Neural cell (in vitro differentiated cells): ENCODE results near the gene OSBP2. TPM values are rescaled to one million over a fixed set of nuclear protein-coding genes. Genes with fewer than 3 reads are reported as not detected.

Source experiments
- H2AFZ ChIP-seq: fragments of 200-600, 300-800 bp; sonication (generic), shearing (Covaris generic); 2 replicates; pipeline ENCODE4 v1.6.0; 2014; ENCODE audit warnings: low read depth, mild to moderate bottlenecking, antibody characterized with exemption, low read length, moderate library complexity
- H3F3A ChIP-seq: fragments of 200-600 bp; shearing (Covaris generic); 2 replicates; pipeline ENCODE4 v1.6.1; 2016; ENCODE audit warnings: mild to moderate bottlenecking, moderate library complexity, mixed read lengths, antibody characterized with exemption, low read length; ENCODE audit not compliant: insufficient read depth, poor library complexity, severe bottlenecking
- H3K27ac ChIP-seq: fragments of 200-600, 300-800 bp; sonication (generic), shearing (Covaris generic); 2 replicates; pipeline ENCODE4 v1.5.1; 2014; ENCODE audit warnings: mild to moderate bottlenecking, low read length, moderate library complexity
- H3K27me3 ChIP-seq: fragments of 300-800, 200-600 bp; sonication (generic), shearing (Covaris generic); 2 replicates; pipeline ENCODE4 v1.6.0; 2014; ENCODE audit warnings: mild to moderate bottlenecking, low read depth, low read length, moderate library complexity; ENCODE audit not compliant: insufficient read depth
- H3K36me3 ChIP-seq: fragments of 300-800, 200-600 bp; sonication (generic), shearing (Covaris generic); 2 replicates; pipeline ENCODE4 v1.5.1; 2014; ENCODE audit warnings: mild to moderate bottlenecking, antibody characterized with exemption, low read length, moderate library complexity; ENCODE audit not compliant: insufficient read depth
- H3K4me2 ChIP-seq: fragments of 300-800, 200-600 bp; sonication (generic), shearing (Covaris generic); 2 replicates; pipeline ENCODE4 v1.6.0; 2014; ENCODE audit warnings: mild to moderate bottlenecking, low read length
- H3K4me3 ChIP-seq: fragments of 300-800, 200-600 bp; sonication (generic), shearing (Covaris generic); 2 replicates; pipeline ENCODE4 v1.5.1; 2014; ENCODE audit warnings: mild to moderate bottlenecking, low read length, moderate library complexity
- H3K79me2 ChIP-seq: fragments of 200-600 bp; shearing (Covaris generic); replicated peaks from 2 replicates; pipeline ENCODE4 v1.6.0; 2014; ENCODE audit warnings: mild to moderate bottlenecking, low read length, moderate library complexity; ENCODE audit not compliant: insufficient read depth
- H3K9ac ChIP-seq: fragments of 300-800, 200-600 bp; sonication (generic), shearing (Covaris generic); 2 replicates; pipeline ENCODE4 v1.6.1; 2016; ENCODE audit warnings: mild to moderate bottlenecking, low read length, mixed read lengths
- H3K9me2 ChIP-seq: fragments of 200-600 bp; shearing (Covaris generic); 2 replicates; pipeline ENCODE4 v1.6.1; 2016; ENCODE audit warnings: mild to moderate bottlenecking, low read length, mixed read lengths; ENCODE audit not compliant: insufficient read depth
- H3K9me3 ChIP-seq: fragments of 200-600, 300-800 bp; sonication (generic), shearing (Covaris generic); 2 replicates; pipeline ENCODE4 v1.6.1; 2016; ENCODE audit warnings: mild to moderate bottlenecking, mixed run types, low read length, moderate library complexity, mixed read lengths
- H4K20me1 ChIP-seq: fragments of 200-600 bp; shearing (Covaris generic); 2 replicates; pipeline ENCODE4 v1.6.1; 2016; ENCODE audit warnings: mild to moderate bottlenecking, mixed run types; ENCODE audit not compliant: insufficient read depth
- CTCF ChIP-seq: fragments of 450-650 bp; IDR thresholded peaks from 2 replicates; pipeline ENCODE4 v1.5.1; 2014; ENCODE audit warnings: antibody characterized with exemption, mild to moderate bottlenecking, moderate library complexity; ENCODE audit not compliant: poor library complexity, severe bottlenecking
- EP300 ChIP-seq: fragments of 450-650 bp; conservative IDR thresholded peaks from 2 replicates; pipeline ENCODE4 v1.6.1; 2014; ENCODE audit warnings: antibody characterized with exemption, mild to moderate bottlenecking, moderate library complexity; ENCODE audit not compliant: poor library complexity, severe bottlenecking
- EZH2 ChIP-seq: fragments of 200-600, 300-800 bp; shearing (Covaris generic), sonication (generic); IDR thresholded peaks from 2 replicates; pipeline ENCODE4 v1.6.1; 2014; ENCODE audit warnings: antibody characterized with exemption, low read length, borderline replicate concordance, mild to moderate bottlenecking; ENCODE audit not compliant: insufficient read depth, poor library complexity, severe bottlenecking
- MXI1 ChIP-seq: fragments of 450-650 bp; conservative IDR thresholded peaks from 2 replicates; pipeline ENCODE4 v1.6.1; 2014; ENCODE audit warnings: antibody characterized with exemption, mild to moderate bottlenecking; ENCODE audit not compliant: poor library complexity, severe bottlenecking
- POLR2AphosphoS5 ChIP-seq: IDR thresholded peaks from 2 replicates; pipeline ENCODE4 v1.6.1; 2012
- RAD21 ChIP-seq: fragments of 450-650 bp; conservative IDR thresholded peaks from 2 replicates; pipeline ENCODE4 v1.6.1; 2014; ENCODE audit warnings: antibody characterized with exemption, mild to moderate bottlenecking, moderate library complexity
- REST ChIP-seq: IDR thresholded peaks from 2 replicates; pipeline ENCODE4 v1.6.1; 2012; ENCODE audit warnings: borderline replicate concordance
- SMC3 ChIP-seq: fragments of 450-650 bp; conservative IDR thresholded peaks from 2 replicates; pipeline ENCODE4 v1.6.1; 2014; ENCODE audit warnings: antibody characterized with exemption, mild to moderate bottlenecking, moderate library complexity; ENCODE audit not compliant: poor library complexity
- TAF1 ChIP-seq: IDR thresholded peaks from 2 replicates; pipeline ENCODE4 v1.6.1; 2012; ENCODE audit warnings: low read depth
- polyA plus RNA-seq: library from polyadenylated mRNA; depleted of rRNA; stranded (reverse); fragments of >200 nt; gene quantifications from 2 replicates; pipeline ENCODE4 v1.2.3, GENCODE V29; 2014

Gene OSBP2
- polyA plus RNA-seq, 1 donor from 2014 or later: 8.7 TPM

GRCh38 chr22:30668386-30668710, 26.3 kb upstream of the OSBP2 start:
- Histone ChIP-seq H3K27me3 (no peaks in the 10 kb centered on the region), H4K20me1 (no peaks in the 10 kb centered on the region), H3F3A (no peaks in the 10 kb centered on the region), H3K9me3 (no peaks in the 10 kb centered on the region), H3K9ac (peak overlapping the region; percentile 68), H3K4me2 (peak overlapping the region; percentile 37), H3K4me3 (peak overlapping the region; percentile 79), H3K9me2 (no peaks in the 10 kb centered on the region), H2AFZ (peak overlapping the region; percentile 41), H3K79me2 (peaks cover 7% of the 10 kb centered on the region), H3K36me3 (no peaks in the 10 kb centered on the region), H3K27ac (no peak overlapping the region)
- no peak for TF ChIP-seq RAD21
- TF ChIP-seq SMC3: no peak
- no peak for TF ChIP-seq CTCF
- no peak for TF ChIP-seq EZH2
- no peak for TF ChIP-seq MXI1
- no peak for TF ChIP-seq EP300
- TF ChIP-seq REST: no peak
- TF ChIP-seq POLR2AphosphoS5: no peak
- no peak for TF ChIP-seq TAF1

- TF ChIP-seq RAD21 (no peak), TAF1 (no peak), POLR2AphosphoS5 (no peak), MXI1 (no peak), EZH2 (no peak), CTCF (no peak), SMC3 (no peak), EP300 (no peak), REST (no peak)
- Histone ChIP-seq H3K4me2 (no peak overlapping the region), H3K79me2 (peaks cover 4% of the 10 kb centered on the region), H3K9ac (no peak overlapping the region), H3K36me3 (no peaks in the 10 kb centered on the region), H4K20me1 (no peaks in the 10 kb centered on the region), H3K9me2 (no peaks in the 10 kb centered on the region), H3K27ac (no peak overlapping the region), H2AFZ (no peak overlapping the region), H3K9me3 (no peaks in the 10 kb centered on the region), H3F3A (no peaks in the 10 kb centered on the region), H3K27me3 (no peaks in the 10 kb centered on the region), H3K4me3 (no peak overlapping the region)
Measured at GRCh38 chr22:30671071-30671470, 23.6 kb upstream of the OSBP2 start.
